HCT116 (cell line): Measurements from ENCODE around the gene MSMB. TPM values are rescaled to one million over a fixed set of nuclear protein-coding genes. Genes with fewer than 3 reads are reported as not detected.
A peak's percentile ranks its signal among the peaks of the same experiment; 100 is the strongest.

Experiments used
- ATAC-seq: fragments of 200-7000 bp; cut with Tn5 transposase; 2 replicates; pipeline ENCODE4 v1.9.1; 2020; ENCODE audit warnings: mild to moderate bottlenecking, moderate library complexity
- BruUV-seq: library from RNA; stranded (reverse); fragments of 400-500 nt; replicated peaks from 2 replicates; lab custom pipeline; 2021; lab: Mats Ljungman, UMichigan
- CTCF ChIA-PET: fragments of 300-600 bp; sonication (Branson Sonifier 250); formaldehyde crosslinking; loops from one replicate; lab custom pipeline; 2021; ENCODE audit warnings: antibody characterized with exemption; lab: Charles Lee
- POLR2A ChIA-PET: fragments of 300-600, 350-600 bp; sonication (Branson Sonifier 250); formaldehyde crosslinking; loops from one replicate; lab custom pipeline; 2021; ENCODE audit warnings: antibody characterized with exemption; lab: Charles Lee
- RAD21 ChIA-PET, 2 experiments: fragments of 300-600 bp; sonication (Branson Sonifier 250); formaldehyde crosslinking; loops; one replicate each; lab custom pipeline; 2023; ENCODE audit warnings: low total read pairs in 2 of 2; ENCODE audit not compliant: uncharacterized antibody in 2 of 2, unreplicated experiment in 2 of 2, low non-redundant PET in 1 of 2; lab: Charles Lee
- DNase-seq: peaks from one replicate; pipeline ENCODE4 v3.0.0-alpha.2; 2010; ENCODE audit warnings: low read depth, low spot score
- H2AFZ ChIP-seq: fragments of 200-600 bp; shearing (Covaris generic), sonication (generic); 2 replicates; pipeline ENCODE4 v1.6.1; 2017; ENCODE audit warnings: low read depth, mixed run types, mixed read lengths, antibody characterized with exemption, low read length; ENCODE audit not compliant: poor library complexity, severe bottlenecking
- H3K27ac ChIP-seq: 2 replicates; pipeline ENCODE4 v1.5.1; 2012; ENCODE audit warnings: low read depth, low read length
- H3K27me3 ChIP-seq: fragments of 200-600 bp; sonication (generic); 2 replicates; pipeline ENCODE4 v1.6.1; 2016; ENCODE audit warnings: mixed run types, low read length, mixed read lengths; ENCODE audit not compliant: insufficient read depth
- H3K36me3 ChIP-seq, 2 experiments: fragments of 200-500 bp in 1 of 2; fragments of 200-600 bp in 1 of 2; sonication (Bioruptor generic) in 1 of 2; sonication (generic) in 1 of 2; 2 replicates each; pipeline versions ENCODE4 v1.5.1 to v1.6.1; 2014 to 2016; ENCODE audit warnings: low read length in 2 of 2, inconsistent platforms in 1 of 2, mixed read lengths in 1 of 2, mixed run types in 1 of 2; ENCODE audit not compliant: insufficient read depth in 2 of 2, control insufficient read depth in 1 of 2
- H3K4me1 ChIP-seq, 2 experiments: fragments of 200-600 bp in 1 of 2; sonication (generic) in 1 of 2; 2 replicates each; pipeline versions ENCODE4 v1.5.1 to v1.6.1; 2012 to 2017; ENCODE audit warnings: low read length in 2 of 2, inconsistent platforms in 1 of 2, mild to moderate bottlenecking in 1 of 2, mixed read lengths in 1 of 2, mixed run types in 1 of 2, moderate library complexity in 1 of 2; ENCODE audit not compliant: insufficient read depth in 2 of 2, control insufficient read depth in 1 of 2
- H3K4me2 ChIP-seq: fragments of 200-600 bp; sonication (generic); 2 replicates; pipeline ENCODE4 v1.6.1; 2017; ENCODE audit warnings: mixed run types, low read length, mixed read lengths
- H3K4me3 ChIP-seq, 2 experiments: fragments of 200-600 bp in 1 of 2; sonication (generic) in 1 of 2; replicated peaks in 1 of 2; 2 replicates each; pipeline ENCODE4 v1.5.1; 2011 to 2016; ENCODE audit warnings: low read length in 2 of 2, control low read depth in 1 of 2, low read depth in 1 of 2, mild to moderate bottlenecking in 1 of 2, mixed read lengths in 1 of 2, mixed run types in 1 of 2
- H3K79me2 ChIP-seq: fragments of 200-600 bp; sonication (generic); 2 replicates; pipeline ENCODE4 v1.6.1; 2017; ENCODE audit warnings: mild to moderate bottlenecking, mixed run types, low read length, moderate library complexity, mixed read lengths; ENCODE audit not compliant: insufficient read depth
- H3K9ac ChIP-seq: fragments of 200-600 bp; sonication (generic); 2 replicates; pipeline ENCODE4 v1.6.1; 2016; ENCODE audit warnings: low read length, mixed read lengths
- H3K9me2 ChIP-seq: fragments of 200-600 bp; sonication (generic), shearing (Covaris generic); 2 replicates; pipeline ENCODE4 v1.6.1; 2017; ENCODE audit warnings: mixed run types, mild to moderate bottlenecking, moderate library complexity; ENCODE audit not compliant: insufficient read depth
- H3K9me3 ChIP-seq, 2 experiments: fragments of 200-500 bp in 1 of 2; fragments of 200-600 bp in 1 of 2; sonication (Bioruptor generic) in 1 of 2; sonication (generic) in 1 of 2; 2 replicates each; pipeline ENCODE4 v1.6.1; 2014 to 2017; ENCODE audit warnings: low read length in 2 of 2, mixed read lengths in 2 of 2, inconsistent platforms in 1 of 2, low read depth in 1 of 2, mild to moderate bottlenecking in 1 of 2, mixed run types in 1 of 2, moderate library complexity in 1 of 2; ENCODE audit not compliant: control insufficient read depth in 1 of 2, insufficient read depth in 1 of 2
- H4K20me1 ChIP-seq: fragments of 200-600 bp; sonication (generic), shearing (Covaris generic); 2 replicates; pipeline ENCODE4 v1.6.1; 2017; ENCODE audit warnings: mixed run types, mild to moderate bottlenecking, moderate library complexity; ENCODE audit not compliant: insufficient read depth
- CTCF ChIP-seq, 3 experiments: fragments of 200-600 bp in 1 of 3; sonication (generic) in 1 of 3; IDR thresholded peaks in 2 of 3; conservative IDR thresholded peaks in 1 of 3; 2 replicates each; pipeline ENCODE4 v1.5.1; 2012 to 2017; ENCODE audit warnings: low read depth in 2 of 3, low read length in 2 of 3, antibody characterized with exemption in 1 of 3, borderline replicate concordance in 1 of 3, control low read depth in 1 of 3, mild to moderate bottlenecking in 1 of 3, mixed read lengths in 1 of 3, mixed run types in 1 of 3, moderate library complexity in 1 of 3; ENCODE audit not compliant: insufficient read depth in 1 of 3
- EZH2 ChIP-seq: fragments of 200-600 bp; sonication (generic); IDR thresholded peaks from 2 replicates; pipeline ENCODE4 v1.6.1; 2017; ENCODE audit warnings: antibody characterized with exemption, mixed run types
- EZH2phosphoT487 ChIP-seq: fragments of 200-600 bp; IDR thresholded peaks from 2 replicates; pipeline ENCODE4 v1.6.1; 2018; ENCODE audit warnings: antibody characterized with exemption, borderline replicate concordance
- JUND ChIP-seq: IDR thresholded peaks from 2 replicates; pipeline ENCODE4 v1.6.1; 2012
- RAD21 ChIP-seq: IDR thresholded peaks from 2 replicates; pipeline ENCODE4 v1.6.1; 2012; ENCODE audit warnings: low read depth, mild to moderate bottlenecking
- SRF ChIP-seq: IDR thresholded peaks from 2 replicates; pipeline ENCODE4 v1.6.1; 2012; ENCODE audit warnings: low read depth
- ZBTB33 ChIP-seq: IDR thresholded peaks from 2 replicates; pipeline ENCODE4 v1.6.1; 2011; ENCODE audit warnings: mild to moderate bottlenecking, low read length, moderate library complexity; ENCODE audit not compliant: insufficient replicate concordance; ENCODE audit errors: extremely low read depth
- intact Hi-C: fragments of 100-400 bp; cut with micrococcal nuclease; formaldehyde crosslinking; loops from 2 replicates; pipeline ENCODE4 v1.10.0; 2022
- total RNA-seq: library from RNA; stranded (reverse); gene quantifications from one replicate; pipeline ENCODE4 v1.2.1, GENCODE V29; 2021; ENCODE audit not compliant: unreplicated experiment

The MSMB gene
- total RNA-seq, 1 experiment from 2014 or later, result not detected

GRCh38 chr10:46012746-46013145, 33.3 kb downstream of the MSMB start (continued):
- TF ChIP-seq JUND (no peak), EZH2phosphoT487 (no peak), EZH2 (no peak)
- TF ChIP-seq, all 23 proteins: peak for 0

- intact Hi-C loops, result no loop called here
- Histone ChIP-seq H3K27me3 (no peaks in the 10 kb centered on the region), H3K27ac (peak overlapping the region; percentile 3; the same call in 1 of the 2 replicates), H4K20me1 (peaks cover under 1% of the 10 kb centered on the region; the same call in 1 of the 2 replicates), H3K79me2 (peaks cover 21% of the 10 kb centered on the region; the same call in 1 of the 2 replicates), H3K9me3 (no peaks in the 10 kb centered on the region), H3K36me3 (peaks cover 44 to 74% of the 10 kb centered on the region in 2 experiments; a peak in 3 of 4 replicates), H2AFZ (no peak overlapping the region), H3K9ac (no peak overlapping the region), H3K4me2 (no peak overlapping the region), H3K4me3 (no peak overlapping the region), H3K4me1 (no peaks in the 10 kb centered on the region), H3K9me2 (no peaks in the 10 kb centered on the region)
- no peak for DNase-seq
- no TSS peak for BruUV-seq
- RAD21 ChIA-PET, result no interaction called here
- POLR2A ChIA-PET, result no interaction called here
- TF ChIP-seq RAD21 (no peak), CTCF (IDR thresholded peaks at IDR 0.05 in 2 of 3, conservative IDR thresholded peaks at IDR 0.05 in 1 of 3; ENCODE audit: borderline replicate concordance in 1 of 3, insufficient read depth in 1 of 3, low read depth in 2 of 3, low read length in 2 of 3) (no peak), ZBTB33 (no peak), SRF (no peak)
- no peak for ATAC-seq
- CTCF ChIA-PET, result no interaction called here
Measured at GRCh38 chr10:46006219-46006618, 39.9 kb downstream of the MSMB start.
